Keratinocyte (primary cell): ENCODE data around the gene GCKR.

Source experiments
- EZH2 ChIP-seq: IDR thresholded peaks from one replicate; pipeline ENCODE4 v1.6.1; 2012; ENCODE audit warnings: inconsistent platforms, mild to moderate bottlenecking, low read length, moderate library complexity
- TF ChIP-seq, protein P1 (sequence below), 3 experiments: IDR thresholded peaks in 1 of 3; conservative IDR thresholded peaks in 1 of 3; optimal IDR thresholded peaks in 1 of 3; 2 replicates in 2 of 3; 3 replicates in 1 of 3; pipeline versions ENCODE3 to v1.5.1; 2011; ENCODE audit warnings: low read length in 3 of 3, mild to moderate bottlenecking in 3 of 3, moderate library complexity in 2 of 3, control low read depth in 1 of 3, inconsistent platforms in 1 of 3; ENCODE audit not compliant: insufficient read depth in 2 of 3; ENCODE audit errors: extremely low read depth in 1 of 3

DNA sequence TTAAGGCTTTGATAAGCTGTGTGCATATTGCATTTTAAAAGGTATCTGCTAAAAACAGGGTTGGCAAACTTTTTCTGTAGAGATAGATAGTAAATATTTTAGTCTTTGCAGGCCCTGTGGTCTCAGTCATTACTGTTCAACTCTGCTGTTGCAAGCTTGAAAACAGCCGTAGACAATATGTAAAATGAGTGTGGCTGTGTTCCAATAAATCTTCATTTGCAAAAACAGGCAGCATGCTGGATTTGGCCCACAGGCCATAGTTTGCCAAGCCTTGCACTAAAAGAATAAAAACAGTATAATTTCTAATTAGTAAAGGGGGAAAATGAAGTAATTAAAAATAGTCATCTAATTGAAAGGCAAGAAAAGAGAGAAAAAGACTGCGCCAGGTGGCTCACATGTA, 35.3 kb downstream of the GCKR start:
- TF ChIP-seq, protein P1, sequence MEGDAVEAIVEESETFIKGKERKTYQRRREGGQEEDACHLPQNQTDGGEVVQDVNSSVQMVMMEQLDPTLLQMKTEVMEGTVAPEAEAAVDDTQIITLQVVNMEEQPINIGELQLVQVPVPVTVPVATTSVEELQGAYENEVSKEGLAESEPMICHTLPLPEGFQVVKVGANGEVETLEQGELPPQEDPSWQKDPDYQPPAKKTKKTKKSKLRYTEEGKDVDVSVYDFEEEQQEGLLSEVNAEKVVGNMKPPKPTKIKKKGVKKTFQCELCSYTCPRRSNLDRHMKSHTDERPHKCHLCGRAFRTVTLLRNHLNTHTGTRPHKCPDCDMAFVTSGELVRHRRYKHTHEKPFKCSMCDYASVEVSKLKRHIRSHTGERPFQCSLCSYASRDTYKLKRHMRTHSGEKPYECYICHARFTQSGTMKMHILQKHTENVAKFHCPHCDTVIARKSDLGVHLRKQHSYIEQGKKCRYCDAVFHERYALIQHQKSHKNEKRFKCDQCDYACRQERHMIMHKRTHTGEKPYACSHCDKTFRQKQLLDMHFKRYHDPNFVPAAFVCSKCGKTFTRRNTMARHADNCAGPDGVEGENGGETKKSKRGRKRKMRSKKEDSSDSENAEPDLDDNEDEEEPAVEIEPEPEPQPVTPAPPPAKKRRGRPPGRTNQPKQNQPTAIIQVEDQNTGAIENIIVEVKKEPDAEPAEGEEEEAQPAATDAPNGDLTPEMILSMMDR (optimal IDR thresholded peaks at IDR 0.05 in 1 of 3, IDR thresholded peaks at IDR 0.05 in 1 of 3, conservative IDR thresholded peaks at IDR 0.05 in 1 of 3; ENCODE audit: extremely low read depth in 1 of 3, insufficient read depth in 2 of 3, low read length in 3 of 3): no peak
- no peak for TF ChIP-seq EZH2
